HepG2 (cell line): Measurements from ENCODE around the gene AFDN. TPM values are rescaled to one million over a fixed set of nuclear protein-coding genes. Genes with fewer than 3 reads are reported as not detected.
A peak's percentile ranks its signal among the peaks of the same experiment; 100 is the strongest.

Source experiments
- ARID2 ChIP-seq: sonication (generic); formaldehyde crosslinking; IDR thresholded peaks from 2 replicates; pipeline ENCODE4 v1.8.1; 2022; ENCODE audit warnings: mild to moderate bottlenecking, missing genetic modification reagents, borderline replicate concordance
- BORCS8-MEF2B ChIP-seq: sonication (generic); formaldehyde crosslinking; IDR thresholded peaks from 2 replicates; pipeline ENCODE4 v1.8.0; 2022; ENCODE audit warnings: mild to moderate bottlenecking, missing genetic modification reagents
- CHD2 ChIP-seq: IDR thresholded peaks from 2 replicates; pipeline ENCODE4 v1.6.1; 2011; ENCODE audit warnings: low read depth, low read length, improper control_type of control experiment
- FOSL1 ChIP-seq: sonication (generic); formaldehyde crosslinking; IDR thresholded peaks from 2 replicates; pipeline ENCODE4 v1.9.0; 2021; ENCODE audit warnings: missing genetic modification reagents, borderline replicate concordance
- FOXK2 ChIP-seq: fragments of 450-650 bp; IDR thresholded peaks from 2 replicates; pipeline ENCODE4 v1.6.1; 2016
- RARA ChIP-seq: IDR thresholded peaks from 2 replicates; pipeline ENCODE4 v1.6.1; 2016; ENCODE audit warnings: missing genetic modification reagents, missing compliant biosample characterization
- SAP130 ChIP-seq: IDR thresholded peaks from 2 replicates; pipeline ENCODE4 v1.6.1; 2016; ENCODE audit warnings: low read depth
- SKI ChIP-seq: fragments of 450-650 bp; IDR thresholded peaks from one replicate; pipeline ENCODE4 v1.6.1; 2018; ENCODE audit warnings: mild to moderate bottlenecking; ENCODE audit not compliant: partially characterized antibody
- ZNF296 ChIP-seq: sonication (generic); formaldehyde crosslinking; conservative IDR thresholded peaks from 2 replicates; pipeline ENCODE4 v1.5.0; 2020; ENCODE audit warnings: mild to moderate bottlenecking, missing genetic modification reagents
- ZNF550 ChIP-seq: sonication (generic); formaldehyde crosslinking; IDR thresholded peaks from 2 replicates; pipeline ENCODE4 v1.4.0; 2020; ENCODE audit warnings: mild to moderate bottlenecking, missing genetic modification reagents, borderline replicate concordance
- ZNF607 ChIP-seq: sonication (generic); formaldehyde crosslinking; IDR thresholded peaks from 2 replicates; pipeline ENCODE4 v1.5.1; 2020; ENCODE audit warnings: missing genetic modification reagents, mild to moderate bottlenecking, borderline replicate concordance
- polyA plus RNA-seq, 8 experiments: library from polyadenylated mRNA; depleted of rRNA in 3 of 8; stranded (reverse) in 7 of 8; unstranded in 1 of 8; fragments of >200 nt; fragmentation: Illumina TruSeq in 4 of 8; extraction: Trizol in 4 of 8; gene quantifications; 2 replicates each; pipeline versions ENCODE4 v1.2.1 to v1.2.3, GENCODE V29; 2011 to 2016; ENCODE audit warnings: low read depth in 4 of 8, missing spikeins in 1 of 8, mixed read lengths in 1 of 8; ENCODE audit not compliant: insufficient read depth in 1 of 8
- total RNA-seq, 5 experiments: library from RNA; depleted of rRNA; stranded (reverse); fragments of >200 nt; fragmentation: Illumina TruSeq; extraction: Trizol; gene quantifications; 2 replicates each; pipeline ENCODE4 v1.2.3, GENCODE V29; 2016; ENCODE audit warnings: low read depth in 1 of 5
- TF ChIP-seq, protein P1 (sequence below): sonication (generic); formaldehyde crosslinking; IDR thresholded peaks from 2 replicates; pipeline ENCODE4 v1.5.1; 2020; ENCODE audit warnings: mild to moderate bottlenecking, moderate library complexity, missing genetic modification reagents
- TF ChIP-seq, protein P2 (sequence below): fragments of 450-650 bp; IDR thresholded peaks from 2 replicates; pipeline ENCODE4 v1.6.1; 2017; ENCODE audit warnings: mild to moderate bottlenecking
- TF ChIP-seq, protein P3 (sequence below): sonication (generic); formaldehyde crosslinking; conservative IDR thresholded peaks from 2 replicates; pipeline ENCODE4 v1.4.0; 2020; ENCODE audit warnings: missing genetic modification reagents

AFDN gene
- total and polyA plus RNA-seq, 2 of the 13 experiments (the other 11 are each of a cell fraction or from before 2014, with no cell fraction given), result 136 to 151 TPM

DNA sequence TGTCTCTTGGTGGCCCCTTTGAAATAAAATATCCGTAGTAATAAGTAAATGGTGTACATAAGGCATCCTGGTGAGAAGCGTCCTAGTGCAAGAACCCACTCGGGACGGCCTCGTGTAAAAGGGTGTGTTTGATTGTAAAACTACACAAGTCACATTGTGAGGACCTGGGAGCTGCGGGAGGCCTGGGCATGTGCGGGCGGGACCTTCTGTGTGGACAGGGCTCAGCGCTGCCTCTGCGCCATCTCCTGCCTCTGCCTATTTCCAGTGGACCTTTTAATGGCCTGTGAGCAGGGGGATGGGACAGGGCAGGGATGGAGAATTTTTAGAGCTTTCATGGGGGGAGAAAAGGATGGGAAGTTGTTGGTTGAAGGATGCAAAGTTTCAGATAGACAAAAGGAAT is 145.5 kb downstream of the AFDN start (continued):
- TF ChIP-seq, protein P1, sequence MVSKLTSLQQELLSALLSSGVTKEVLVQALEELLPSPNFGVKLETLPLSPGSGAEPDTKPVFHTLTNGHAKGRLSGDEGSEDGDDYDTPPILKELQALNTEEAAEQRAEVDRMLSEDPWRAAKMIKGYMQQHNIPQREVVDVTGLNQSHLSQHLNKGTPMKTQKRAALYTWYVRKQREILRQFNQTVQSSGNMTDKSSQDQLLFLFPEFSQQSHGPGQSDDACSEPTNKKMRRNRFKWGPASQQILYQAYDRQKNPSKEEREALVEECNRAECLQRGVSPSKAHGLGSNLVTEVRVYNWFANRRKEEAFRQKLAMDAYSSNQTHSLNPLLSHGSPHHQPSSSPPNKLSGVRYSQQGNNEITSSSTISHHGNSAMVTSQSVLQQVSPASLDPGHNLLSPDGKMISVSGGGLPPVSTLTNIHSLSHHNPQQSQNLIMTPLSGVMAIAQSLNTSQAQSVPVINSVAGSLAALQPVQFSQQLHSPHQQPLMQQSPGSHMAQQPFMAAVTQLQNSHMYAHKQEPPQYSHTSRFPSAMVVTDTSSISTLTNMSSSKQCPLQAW (CRISPR knock-in tag), result peak; percentile 28; the same call in 1 of the 2 replicates
- no peak for TF ChIP-seq SAP130 (CRISPR knock-in tag)
- TF ChIP-seq RARA (CRISPR knock-in tag), result no peak
- no peak for TF ChIP-seq ARID2 (CRISPR knock-in tag)
- no peak for TF ChIP-seq ZNF296
- TF ChIP-seq FOXK2, result no peak
- TF ChIP-seq, protein P2, sequence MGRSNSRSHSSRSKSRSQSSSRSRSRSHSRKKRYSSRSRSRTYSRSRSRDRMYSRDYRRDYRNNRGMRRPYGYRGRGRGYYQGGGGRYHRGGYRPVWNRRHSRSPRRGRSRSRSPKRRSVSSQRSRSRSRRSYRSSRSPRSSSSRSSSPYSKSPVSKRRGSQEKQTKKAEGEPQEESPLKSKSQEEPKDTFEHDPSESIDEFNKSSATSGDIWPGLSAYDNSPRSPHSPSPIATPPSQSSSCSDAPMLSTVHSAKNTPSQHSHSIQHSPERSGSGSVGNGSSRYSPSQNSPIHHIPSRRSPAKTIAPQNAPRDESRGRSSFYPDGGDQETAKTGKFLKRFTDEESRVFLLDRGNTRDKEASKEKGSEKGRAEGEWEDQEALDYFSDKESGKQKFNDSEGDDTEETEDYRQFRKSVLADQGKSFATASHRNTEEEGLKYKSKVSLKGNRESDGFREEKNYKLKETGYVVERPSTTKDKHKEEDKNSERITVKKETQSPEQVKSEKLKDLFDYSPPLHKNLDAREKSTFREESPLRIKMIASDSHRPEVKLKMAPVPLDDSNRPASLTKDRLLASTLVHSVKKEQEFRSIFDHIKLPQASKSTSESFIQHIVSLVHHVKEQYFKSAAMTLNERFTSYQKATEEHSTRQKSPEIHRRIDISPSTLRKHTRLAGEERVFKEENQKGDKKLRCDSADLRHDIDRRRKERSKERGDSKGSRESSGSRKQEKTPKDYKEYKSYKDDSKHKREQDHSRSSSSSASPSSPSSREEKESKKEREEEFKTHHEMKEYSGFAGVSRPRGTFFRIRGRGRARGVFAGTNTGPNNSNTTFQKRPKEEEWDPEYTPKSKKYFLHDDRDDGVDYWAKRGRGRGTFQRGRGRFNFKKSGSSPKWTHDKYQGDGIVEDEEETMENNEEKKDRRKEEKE, result no peak
- no peak for TF ChIP-seq FOSL1 (CRISPR knock-in tag)
- no peak for TF ChIP-seq SKI
- no peak for TF ChIP-seq CHD2
- 0 out of 2 replicates have a peak, but pooled peaks have one; percentile 32 for TF ChIP-seq ZNF607 (CRISPR knock-in tag)
- TF ChIP-seq BORCS8-MEF2B (CRISPR knock-in tag), result no peak
- TF ChIP-seq, protein P3, sequence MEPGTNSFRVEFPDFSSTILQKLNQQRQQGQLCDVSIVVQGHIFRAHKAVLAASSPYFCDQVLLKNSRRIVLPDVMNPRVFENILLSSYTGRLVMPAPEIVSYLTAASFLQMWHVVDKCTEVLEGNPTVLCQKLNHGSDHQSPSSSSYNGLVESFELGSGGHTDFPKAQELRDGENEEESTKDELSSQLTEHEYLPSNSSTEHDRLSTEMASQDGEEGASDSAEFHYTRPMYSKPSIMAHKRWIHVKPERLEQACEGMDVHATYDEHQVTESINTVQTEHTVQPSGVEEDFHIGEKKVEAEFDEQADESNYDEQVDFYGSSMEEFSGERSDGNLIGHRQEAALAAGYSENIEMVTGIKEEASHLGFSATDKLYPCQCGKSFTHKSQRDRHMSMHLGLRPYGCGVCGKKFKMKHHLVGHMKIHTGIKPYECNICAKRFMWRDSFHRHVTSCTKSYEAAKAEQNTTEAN (CRISPR knock-in tag), result no peak
- no peak for TF ChIP-seq ZNF550 (CRISPR knock-in tag)
